Umbilical cord (tissue), 2 donors: ENCODE results near the gene MAP7. TPM values are rescaled to one million over a fixed set of nuclear protein-coding genes. Genes with fewer than 3 reads are reported as not detected.
"Not testable (repeated sequence)": the region's sequence is repeated elsewhere in the genome, so short reads cannot be mapped to it uniquely, and the experiment has no call there.

Source experiments
- DNase-seq: peaks from one replicate; pipeline ENCODE4 v3.0.0-alpha.2; 2015; ENCODE audit warnings: low spot score
- total RNA-seq: library from RNA; depleted of rRNA; stranded (reverse); fragments of >200 nt; gene quantifications from one replicate; pipeline ENCODE4 v1.2.3, GENCODE V29; 2014; ENCODE audit warnings: low replicate concordance; ENCODE audit not compliant: insufficient read depth

The MAP7 gene
- total RNA-seq, 1 donor from 2014 or later: 2.6 TPM

DNA sequence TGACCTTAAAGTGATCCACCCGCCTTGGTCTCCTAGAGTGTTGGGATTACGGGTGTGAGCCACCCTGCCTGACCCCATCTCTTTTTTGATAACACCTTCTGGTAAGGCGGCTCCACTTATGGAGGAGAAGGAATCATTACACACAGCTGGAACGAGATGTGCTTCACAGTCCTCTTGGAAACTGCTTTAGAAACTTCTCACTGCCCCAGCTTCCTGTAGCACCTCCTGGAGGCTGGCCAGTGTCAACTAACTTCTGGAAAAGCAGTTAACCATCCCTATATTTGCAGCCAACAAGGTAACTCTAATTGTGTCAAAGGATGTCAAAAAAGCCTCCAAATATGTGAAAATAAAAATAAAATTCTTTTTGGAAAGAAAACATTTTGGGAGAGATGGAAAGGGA is 211.7 kb downstream of the MAP7 start:
- no peak for DNase-seq

DNA sequence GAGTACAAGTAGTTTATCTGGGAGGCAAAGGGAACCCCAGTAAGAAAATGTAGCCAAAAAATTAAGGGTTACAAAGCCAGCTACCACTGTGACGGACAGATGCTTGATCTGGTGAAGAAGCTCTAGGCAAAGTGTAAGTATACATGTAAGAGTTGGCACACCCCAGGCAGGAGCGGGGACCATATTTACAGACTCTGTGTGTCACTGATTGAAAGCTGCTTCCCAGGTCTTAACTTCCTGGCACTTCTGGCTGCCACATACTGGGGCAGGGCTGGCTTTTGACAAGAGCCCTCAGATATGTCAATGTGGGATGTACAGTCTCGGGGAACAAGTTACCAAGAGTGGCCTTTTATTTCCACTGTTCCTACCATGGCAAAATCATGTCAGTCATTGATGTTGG is 212.6 kb downstream of the MAP7 start:
- no peak for DNase-seq

DNA sequence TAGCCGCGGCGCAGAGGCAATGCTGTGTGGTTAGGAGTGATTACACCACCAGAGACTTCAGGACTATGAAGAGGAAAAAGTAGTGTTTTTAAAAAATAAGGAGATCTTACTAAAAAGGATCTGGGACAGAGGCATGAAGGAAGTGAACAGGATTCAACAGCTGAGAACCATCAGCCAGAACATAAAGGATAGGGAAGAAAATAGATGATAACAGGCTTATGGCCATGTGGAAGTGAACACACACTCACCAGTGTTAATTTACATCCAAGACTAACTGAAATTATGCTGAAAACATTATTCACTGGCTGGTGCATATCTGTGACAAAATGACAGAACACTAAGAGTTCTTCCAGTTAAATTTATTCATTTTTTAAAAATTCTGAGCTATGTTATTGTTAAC is 213.1 kb downstream of the MAP7 start:
- DNase-seq: peak; percentile 46

DNA sequence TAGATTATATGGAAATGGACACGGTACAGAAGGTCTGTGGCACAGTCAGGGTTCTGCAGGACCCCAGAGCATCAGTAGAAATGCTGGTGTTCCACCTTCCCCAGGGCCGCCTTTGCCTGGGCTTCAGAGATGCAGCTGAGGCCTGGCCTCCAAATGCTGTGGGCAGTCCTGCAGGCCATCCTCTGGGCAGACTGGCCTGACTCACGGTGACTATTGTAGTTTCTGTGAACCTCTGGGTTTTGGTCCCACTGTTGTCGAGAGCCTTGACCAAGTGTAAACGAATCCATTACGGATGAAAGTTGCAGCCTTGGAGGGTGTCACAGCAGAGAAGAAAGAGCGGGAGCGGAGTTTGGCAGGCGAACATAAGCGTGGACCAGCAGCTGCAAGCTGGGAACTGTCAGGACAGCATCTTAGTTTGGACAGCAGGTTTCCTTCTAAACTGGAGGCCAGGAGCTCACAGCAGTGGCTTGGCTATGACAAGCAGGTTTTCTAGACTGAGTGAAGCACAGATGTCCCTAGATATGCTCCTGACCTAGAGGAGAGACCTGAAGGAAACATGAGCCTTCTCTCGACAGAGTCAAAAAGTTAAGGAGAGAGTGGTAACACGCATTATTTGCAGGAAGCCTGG is 214.4 kb downstream of the MAP7 start:
- DNase-seq: no peak

DNA sequence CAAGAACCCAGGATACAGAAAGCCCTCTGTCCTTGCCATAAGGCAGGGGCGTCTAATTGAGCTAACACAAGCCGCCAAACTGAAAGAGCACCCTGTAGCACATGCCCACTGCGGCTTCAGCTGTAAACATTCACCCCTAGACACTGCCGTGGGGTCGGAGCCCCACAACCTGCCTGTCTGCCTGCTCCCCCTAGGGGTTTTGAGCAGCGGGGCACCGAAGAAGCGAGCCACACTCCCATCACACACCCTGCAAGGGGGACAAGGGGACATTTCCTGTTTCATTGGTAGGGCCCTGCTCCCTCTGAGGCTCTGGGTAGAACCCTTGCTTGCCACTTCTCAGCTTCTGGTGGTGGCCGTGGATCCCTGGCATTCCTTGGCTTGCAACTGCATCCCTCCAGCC is 215.4 kb downstream of the MAP7 start:
- DNase-seq: no peak

DNA sequence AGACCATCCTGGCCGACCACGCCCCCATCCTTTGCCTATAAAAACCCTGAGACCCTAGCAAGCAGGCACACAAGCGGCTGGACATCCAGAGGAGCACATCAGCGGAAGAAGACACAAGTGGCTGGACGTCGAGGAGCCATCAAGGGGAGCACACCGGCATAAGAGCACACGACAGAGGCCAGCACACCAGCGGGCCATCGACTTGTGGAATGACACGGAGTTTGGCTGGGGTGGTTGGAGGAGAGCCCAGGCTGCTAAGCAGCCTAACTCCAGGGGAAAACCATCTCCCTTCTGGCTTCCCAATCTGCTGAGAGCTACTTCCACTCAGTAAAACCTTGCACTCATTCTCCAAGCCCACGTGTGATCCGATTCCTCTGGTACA is 215.8 kb downstream of the MAP7 start:
- DNase-seq: no peak

DNA sequence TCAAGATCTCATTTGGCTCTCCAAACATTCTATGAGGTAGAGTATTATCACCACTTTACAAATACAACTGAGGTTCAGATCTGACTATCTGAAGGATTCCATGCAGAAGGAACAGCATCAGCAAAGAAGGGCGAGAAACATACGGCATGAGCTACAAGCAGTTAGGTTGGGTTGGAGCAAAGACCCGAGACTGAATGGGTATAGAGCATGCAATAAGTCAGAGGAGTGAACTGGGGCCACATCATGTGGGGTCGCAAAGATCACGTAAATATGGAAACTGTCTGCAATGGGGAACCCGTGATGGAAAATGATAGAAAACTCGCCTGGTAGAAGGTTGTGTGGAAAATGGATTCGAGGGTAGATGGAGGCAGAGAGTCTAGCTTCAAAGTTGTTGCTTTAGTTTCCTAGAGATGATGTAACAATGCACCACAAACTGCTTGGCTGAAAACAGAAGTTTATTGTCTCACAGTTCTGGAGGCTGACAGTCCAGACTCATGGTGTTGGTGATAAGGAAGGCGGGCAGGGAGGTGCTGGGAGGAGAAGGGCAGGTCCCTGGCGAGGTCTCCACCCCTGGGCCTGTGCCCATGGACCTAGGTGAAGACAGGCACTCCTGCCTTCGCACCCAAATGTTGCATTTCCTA is 216.3 kb downstream of the MAP7 start:
- DNase-seq: no peak

DNA sequence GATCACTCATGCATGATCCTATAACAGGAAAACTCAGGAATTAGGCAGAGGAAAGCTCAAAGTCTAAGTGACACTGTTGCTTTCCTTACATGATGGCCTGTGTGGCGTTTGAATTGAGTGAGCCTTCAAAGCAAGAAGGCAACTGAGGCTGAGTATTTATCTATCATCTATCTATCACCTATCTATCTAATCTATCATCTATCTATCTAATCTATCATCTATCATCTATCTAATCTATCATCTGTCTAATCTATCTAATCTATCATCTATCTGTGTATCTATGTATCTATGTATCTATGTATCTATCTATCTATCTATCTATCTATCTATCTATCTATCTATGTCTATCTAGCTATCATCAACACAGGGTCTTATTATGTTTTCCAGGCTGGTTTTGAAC is 218.8 kb downstream of the MAP7 start:
- DNase-seq: no peak

DNA sequence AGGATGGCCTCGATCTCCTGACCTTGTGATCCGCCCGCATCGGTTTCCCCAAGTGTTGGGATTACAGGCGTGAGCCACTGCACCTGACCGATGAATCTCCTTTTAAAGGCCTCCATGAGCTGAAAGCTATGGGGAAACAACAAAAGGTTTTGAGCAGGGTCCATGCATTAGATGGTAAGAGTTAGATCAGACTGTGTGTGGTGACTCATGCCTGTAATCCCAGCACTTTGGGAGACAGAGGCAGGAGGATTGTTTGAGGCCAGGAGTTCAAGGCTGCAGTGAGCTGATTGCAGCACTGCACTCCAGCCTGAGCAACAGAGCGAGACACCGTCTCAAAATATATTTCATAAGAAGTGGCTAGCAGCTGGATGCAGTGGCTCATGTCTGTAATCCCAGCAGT is 219.6 kb downstream of the MAP7 start:
- DNase-seq: no peak

DNA sequence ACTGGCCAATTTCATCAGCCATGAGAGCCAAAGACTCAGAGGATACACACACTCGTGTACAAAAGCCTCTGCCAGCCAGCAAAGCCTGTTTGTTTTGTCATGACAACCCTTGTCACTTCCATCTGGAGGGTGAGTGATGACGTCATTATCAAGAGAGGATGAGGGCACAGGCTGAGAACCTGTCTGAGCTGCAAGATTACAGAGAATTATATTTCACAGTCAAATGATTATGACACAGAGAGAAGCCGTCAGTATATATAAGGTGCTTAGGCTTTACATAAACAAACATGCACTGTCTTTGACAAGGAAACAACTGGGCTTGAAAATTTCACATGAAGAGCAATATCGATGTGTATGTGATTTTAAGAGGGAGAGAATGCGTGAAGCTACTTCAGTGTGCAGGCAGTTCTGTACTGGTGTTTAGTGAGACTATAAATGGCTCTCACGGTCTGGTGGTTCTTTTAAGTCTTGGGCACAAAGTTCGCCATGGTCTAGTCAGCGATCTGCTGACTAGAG is 224.1 kb downstream of the MAP7 start:
- peak; percentile 10 for DNase-seq

DNA sequence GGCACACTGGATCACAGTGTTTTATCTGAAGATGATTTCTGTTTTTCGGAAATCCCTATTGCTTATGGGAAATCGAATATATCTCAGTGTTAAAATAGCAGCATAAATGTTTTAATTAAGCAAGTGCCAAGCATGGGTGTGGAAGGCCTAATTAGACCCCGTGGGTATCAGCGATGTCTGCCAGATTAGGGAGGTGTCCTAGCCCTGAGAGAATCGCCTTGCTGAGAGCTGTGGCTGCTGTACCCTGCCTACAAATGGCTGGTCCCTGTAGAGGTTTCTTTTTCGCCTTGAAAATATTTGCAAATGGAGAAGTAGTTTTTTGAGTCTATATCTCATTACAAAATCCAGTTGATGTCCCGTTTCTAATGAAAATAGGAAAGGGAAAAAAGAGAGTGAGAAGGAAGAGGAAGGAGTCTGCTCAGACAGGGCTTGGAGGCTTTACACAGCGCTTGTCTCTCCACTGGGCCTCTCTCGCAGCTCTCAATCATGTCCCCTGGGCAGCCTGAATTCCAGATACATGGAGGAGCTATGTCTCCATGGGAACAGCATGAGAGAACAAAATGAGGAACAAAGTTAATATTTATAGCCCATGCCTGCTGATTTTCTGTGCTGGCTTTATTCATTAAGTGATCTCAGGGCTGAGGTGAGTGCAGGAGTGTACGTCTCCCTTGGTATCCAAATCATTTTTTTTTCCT is 225.4 kb downstream of the MAP7 start:
- peak; percentile 75 for DNase-seq

DNA sequence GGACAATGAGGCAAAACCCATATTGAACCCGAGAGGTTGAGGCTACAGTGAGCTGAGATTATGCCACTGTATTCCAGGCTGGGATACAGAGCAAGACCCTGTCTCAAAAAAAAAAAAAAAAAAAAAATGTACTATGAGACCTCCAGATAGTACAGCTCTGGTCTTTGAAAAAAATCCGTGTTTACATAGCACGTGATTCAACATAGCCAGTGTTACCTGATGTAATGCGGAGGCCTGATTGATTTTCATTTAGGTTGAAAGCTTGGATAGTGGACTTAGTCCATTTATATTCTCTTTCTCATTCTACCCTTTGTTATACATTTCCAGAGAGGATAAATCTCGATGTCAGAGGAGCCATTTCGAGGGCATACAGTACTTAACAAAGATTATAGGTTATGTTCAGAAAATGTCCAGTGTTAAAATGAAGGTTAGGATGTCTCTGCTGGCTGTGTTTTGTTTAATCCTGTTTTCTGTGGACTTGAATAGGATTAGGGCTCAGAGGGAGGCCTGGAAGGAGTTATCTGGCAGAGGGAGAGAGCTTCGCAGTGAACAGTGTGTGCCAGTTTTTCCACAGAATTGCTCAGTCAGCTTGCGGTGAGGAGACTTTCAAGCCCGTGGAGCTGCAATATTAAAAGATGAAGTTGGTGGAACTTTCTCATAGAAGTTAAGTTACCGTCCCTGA is 226.7 kb downstream of the MAP7 start:
- DNase-seq: peak; percentile 88

DNA sequence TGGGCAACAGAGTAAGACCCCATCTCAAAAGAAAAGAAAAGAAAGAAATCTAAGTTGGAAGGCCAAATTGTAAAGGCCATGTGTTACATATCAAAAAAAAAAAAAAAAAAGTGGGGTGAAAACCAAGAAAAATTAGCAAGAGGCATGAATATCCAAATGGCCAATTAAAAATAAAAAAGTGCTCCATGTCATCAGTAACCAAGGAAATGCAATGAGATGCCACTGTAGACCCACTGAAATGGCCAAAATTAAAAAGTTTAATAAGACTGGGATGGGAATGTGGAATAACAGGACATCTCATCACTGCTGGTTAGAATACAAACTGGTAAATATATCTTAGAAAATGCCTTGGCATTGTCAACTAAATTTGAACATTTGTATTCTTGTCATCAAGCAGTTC is 230.5 kb downstream of the MAP7 start:
- DNase-seq: no peak

DNA sequence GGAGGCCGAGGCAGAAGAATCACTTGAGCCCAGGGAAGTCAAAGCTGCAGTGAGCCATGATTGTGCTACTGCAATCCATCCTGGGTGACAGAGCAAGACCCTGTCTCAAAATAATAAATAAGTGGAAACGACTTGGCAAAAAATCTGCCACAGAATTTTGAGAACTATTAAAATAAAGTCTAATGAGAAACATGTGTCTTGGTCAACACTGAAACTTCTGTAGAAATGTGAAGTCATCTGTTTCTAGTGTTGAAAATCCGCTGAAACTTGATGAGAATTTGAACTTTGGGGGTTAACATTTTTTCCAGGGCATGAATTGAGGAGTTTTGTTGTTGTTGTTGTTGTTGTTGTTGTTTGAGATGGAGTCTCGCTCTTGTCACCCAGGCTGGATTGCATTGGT is 231.5 kb downstream of the MAP7 start:
- no peak for DNase-seq

DNA sequence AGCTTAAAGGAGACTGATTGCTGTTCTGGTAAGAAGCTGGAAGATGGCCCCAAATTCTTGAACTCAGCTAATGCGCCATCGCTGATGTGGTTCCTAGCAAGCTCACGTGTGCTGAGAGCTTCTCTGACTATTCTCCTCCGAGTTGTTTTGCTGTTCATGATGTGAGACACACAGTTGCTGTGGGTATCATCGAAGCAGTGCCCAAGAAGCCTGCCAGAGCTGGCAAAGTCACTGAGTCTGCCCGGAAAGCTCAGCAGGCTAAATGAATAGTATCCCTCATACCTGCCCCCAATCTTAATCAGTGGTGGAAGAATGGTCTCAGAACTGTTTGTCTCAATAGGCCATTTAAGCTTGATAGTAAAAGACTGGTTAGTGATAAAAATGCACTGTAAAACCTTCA is 232.3 kb downstream of the MAP7 start:
- DNase-seq: no peak

DNA sequence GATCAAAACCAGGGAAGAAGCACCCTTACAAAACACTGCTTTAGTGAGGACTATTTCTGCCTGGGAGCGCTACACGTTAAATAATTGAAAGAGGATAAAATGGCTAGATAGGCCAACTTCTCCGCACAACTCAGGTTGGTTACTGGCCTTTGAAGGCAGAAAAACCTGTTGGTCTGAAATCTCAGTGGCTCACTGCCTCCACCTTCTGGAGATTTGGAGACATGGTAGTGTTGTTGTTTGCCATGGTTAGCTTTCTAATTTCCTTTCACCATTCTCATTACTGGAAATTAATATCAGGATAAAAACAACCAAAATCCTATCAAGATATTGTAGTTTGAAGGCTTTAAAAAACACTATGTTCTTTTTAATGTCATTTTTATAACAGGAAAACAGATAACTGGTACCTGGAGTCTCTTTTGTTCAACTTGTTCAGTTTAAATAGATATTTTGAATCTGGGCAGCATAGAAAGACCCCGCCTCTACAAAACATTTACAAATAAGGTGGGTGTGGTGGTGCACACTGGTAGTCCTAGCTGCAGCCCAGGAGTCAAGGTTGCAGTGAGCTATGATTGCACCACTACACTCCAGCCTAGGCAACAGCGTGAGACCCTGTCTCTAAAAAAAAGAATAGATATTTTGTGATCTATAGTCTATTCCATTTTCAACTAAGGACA is 233.1 kb downstream of the MAP7 start:
- peak; percentile 75 for DNase-seq

DNA sequence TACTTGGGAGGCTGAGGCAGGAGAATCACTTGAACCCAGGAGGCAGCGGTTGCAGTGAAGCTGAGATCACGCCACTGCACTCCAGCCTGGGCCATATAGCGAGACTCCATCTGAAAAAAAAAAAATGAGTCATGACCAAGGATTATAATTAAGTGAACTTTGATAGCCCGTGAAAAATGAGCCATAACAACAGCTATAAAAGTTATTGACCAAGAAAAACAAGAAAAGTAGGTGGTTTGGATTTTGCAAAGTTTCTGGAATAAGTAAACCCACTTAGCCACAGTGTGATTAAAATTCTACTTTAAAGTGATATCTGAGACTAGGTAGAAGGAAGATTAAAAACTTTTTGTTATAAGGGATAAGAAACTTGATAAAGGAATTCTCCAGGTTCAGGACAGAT is 234.6 kb downstream of the MAP7 start:
- no peak for DNase-seq

DNA sequence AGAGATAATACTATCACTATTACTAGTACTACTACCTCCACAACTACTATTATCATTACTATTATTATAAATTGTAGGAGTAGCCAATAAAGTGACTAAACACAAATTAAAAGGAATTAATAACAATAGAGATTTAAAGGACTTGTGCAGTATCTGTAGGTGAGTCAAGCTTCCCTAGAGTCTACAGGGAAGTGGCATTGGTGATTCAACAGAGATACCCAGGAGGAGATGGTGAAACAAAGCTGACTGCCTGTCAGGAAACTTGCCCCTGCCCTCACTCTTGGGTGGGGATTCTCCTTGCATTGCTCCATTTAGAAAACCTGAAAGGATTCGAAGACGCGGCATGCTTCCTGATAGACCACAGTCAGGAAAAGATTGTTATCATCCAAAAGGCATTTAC is 237.2 kb downstream of the MAP7 start:
- DNase-seq: no peak

DNA sequence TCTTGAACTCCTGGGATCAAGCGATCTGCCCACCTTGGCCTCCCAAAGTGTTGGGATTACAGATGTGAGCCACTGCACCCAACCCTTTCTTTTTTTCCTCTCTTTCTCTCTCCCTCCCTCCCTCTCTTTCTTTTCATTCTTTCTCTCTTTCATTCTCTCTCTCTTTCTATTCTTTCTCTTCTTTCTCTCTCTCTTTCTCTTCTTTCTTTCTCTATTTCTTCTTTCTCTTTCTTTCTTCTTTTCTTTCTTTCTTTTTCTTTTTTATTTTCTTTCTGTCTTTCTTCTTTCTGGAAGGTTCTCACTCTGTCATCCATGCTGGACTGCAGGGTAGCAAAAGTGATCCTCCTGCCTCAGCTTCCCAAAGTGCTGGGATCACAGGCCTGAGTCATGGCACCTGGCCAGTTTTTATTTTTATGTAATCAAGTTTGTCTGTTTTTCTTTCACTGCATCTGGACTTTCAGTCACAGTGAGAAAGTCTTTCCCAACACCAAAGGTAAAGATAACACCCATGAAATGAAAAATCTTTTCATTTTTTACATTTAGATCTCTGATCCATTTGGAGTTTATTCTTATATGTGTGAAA is 240.4 kb downstream of the MAP7 start:
- DNase-seq: no peak

DNA sequence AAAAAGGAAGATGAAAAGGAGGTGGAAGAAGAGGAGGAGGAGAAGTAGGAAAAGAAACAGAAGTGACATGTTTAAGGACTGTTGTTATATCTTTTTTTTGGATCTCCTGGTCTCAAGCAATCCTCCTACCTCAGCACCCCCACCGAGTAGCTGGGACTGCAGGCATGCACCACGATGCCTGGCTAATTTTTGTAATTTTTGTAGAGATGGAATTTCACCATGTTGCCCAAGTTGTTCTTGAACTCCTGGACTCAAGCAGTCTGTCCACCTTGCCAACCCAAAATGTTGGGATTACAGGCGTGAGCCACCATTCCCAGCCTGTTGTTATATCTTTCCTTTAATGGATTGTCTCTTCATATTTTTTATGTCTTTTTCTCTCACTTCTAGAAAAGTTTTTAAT is 241.1 kb downstream of the MAP7 start:
- no peak for DNase-seq

DNA sequence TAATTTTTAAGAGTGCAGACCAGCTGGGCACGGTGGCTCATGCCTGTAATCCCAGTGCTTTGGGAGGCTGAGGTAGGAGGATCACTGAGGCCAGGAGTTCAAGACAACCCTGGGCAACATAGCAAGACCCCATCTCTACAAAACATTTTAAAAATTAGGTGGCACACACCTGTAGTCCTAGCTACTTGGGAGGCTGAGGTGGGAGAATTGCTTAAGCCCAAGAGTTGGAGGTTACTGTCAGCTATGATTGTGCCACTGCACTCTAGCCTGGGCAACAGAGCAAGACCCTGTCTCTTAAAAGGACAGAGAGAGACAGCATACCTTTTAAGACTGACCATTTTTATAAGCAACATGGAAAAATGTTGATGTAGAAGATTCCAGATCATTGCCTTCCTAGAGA is 241.8 kb downstream of the MAP7 start:
- not testable (repeated sequence) for DNase-seq

DNA sequence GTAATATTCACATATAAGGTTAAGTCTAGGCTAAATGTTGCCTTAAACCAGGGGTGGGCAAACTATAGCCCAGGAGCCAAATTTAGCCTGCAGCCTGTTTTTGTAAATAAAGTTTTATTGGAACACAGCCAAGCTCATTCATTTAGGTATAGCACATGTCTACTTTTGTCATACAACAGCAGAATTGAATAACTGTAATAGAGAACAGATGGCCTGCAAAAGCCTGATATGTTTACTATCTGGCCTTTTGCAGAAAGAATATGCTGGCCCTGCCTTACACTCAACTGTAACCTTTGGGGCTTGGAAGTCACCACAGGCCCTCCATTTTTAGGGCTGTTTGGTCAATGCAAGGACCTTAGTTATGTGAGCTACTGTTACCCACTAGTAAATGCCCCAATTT is 242.9 kb downstream of the MAP7 start:
- no peak for DNase-seq
